T-cell (primary cell): Measurements from ENCODE around the gene INTS6. TPM values are rescaled to one million over a fixed set of nuclear protein-coding genes. Genes with fewer than 3 reads are reported as not detected.
A peak's percentile ranks its signal among the peaks of the same experiment; 100 is the strongest.

ENCODE experiments used
- ATAC-seq, 4 experiments: fragments of 200-7000 bp in 3 of 4; fragments of 150-1000 bp in 1 of 4; cut with Tn5 transposase; replicated peaks in 1 of 4; 1 replicate in 3 of 4; 2 replicates in 1 of 4; pipeline ENCODE4 v1.10.0; 2021; ENCODE audit warnings: moderate library complexity in 3 of 4, mild to moderate bottlenecking in 2 of 4, moderate number of reproducible peaks in 1 of 4
- CTCF ChIA-PET, 2 donors: fragments of 300-600 bp; sonication (Branson Sonifier 250); formaldehyde crosslinking; loops; one replicate each; lab custom pipeline; 2022; ENCODE audit warnings: antibody characterized with exemption in 2 of 2; lab: Charles Lee
- POLR2A ChIA-PET, 2 donors: fragments of 300-600 bp; sonication (Branson Sonifier 250); formaldehyde crosslinking; loops; one replicate each; lab custom pipeline; 2022; ENCODE audit warnings: antibody characterized with exemption in 2 of 2; lab: Charles Lee
- DNase-seq, 35 experiments: peaks; one replicate each; pipeline versions ENCODE4 v3.0.0 to v3.0.0-alpha.2; 2013 to 2023
- H3K27ac ChIP-seq: one replicate; pipeline ENCODE4 v1.5.1; 2013; ENCODE audit warnings: low read length
- H3K27me3 ChIP-seq, 2 experiments: replicated peaks in 1 of 2; 1 replicate in 1 of 2; 2 replicates in 1 of 2; pipeline versions ENCODE4 v1.6.1 to v1.7.0; 2013; ENCODE audit warnings: low read length in 1 of 2, mixed read lengths in 1 of 2; ENCODE audit not compliant: control insufficient read depth in 2 of 2, insufficient read depth in 2 of 2; ENCODE audit errors: extremely low read depth in 1 of 2
- H3K36me3 ChIP-seq, 2 donors: 1 replicate in 1 of 2; 2 replicates in 1 of 2; pipeline versions ENCODE4 v1.6.1 to v1.7.0; 2013; ENCODE audit warnings: low read length in 1 of 2; ENCODE audit not compliant: control insufficient read depth in 2 of 2, insufficient read depth in 1 of 2; ENCODE audit errors: extremely low read depth in 1 of 2
- H3K4me1 ChIP-seq, 2 experiments: 1 replicate in 1 of 2; 2 replicates in 1 of 2; pipeline versions ENCODE4 v1.6.1 to v1.7.0; 2013; ENCODE audit warnings: low read length in 2 of 2, mixed read lengths in 1 of 2; ENCODE audit not compliant: insufficient read depth in 2 of 2, control insufficient read depth in 1 of 2; ENCODE audit errors: extremely low read depth in 1 of 2
- H3K4me3 ChIP-seq, 2 donors: 1 replicate in 1 of 2; 2 replicates in 1 of 2; pipeline versions ENCODE4 v1.5.1 to v1.7.0; 2013; ENCODE audit warnings: mild to moderate bottlenecking in 2 of 2, low read length in 1 of 2, moderate library complexity in 1 of 2; ENCODE audit not compliant: control insufficient read depth in 1 of 2; ENCODE audit errors: extremely low read depth in 1 of 2
- H3K9me3 ChIP-seq: 2 replicates; pipeline ENCODE4 v1.7.0; 2013
- H3K27ac Mint-ChIP-seq, 2 donors: one replicate each; pipeline ENCODE4 v1.8.0; 2020 to 2021; ENCODE audit warnings: mild to moderate bottlenecking in 2 of 2, mixed read lengths in 2 of 2
- H3K27me3 Mint-ChIP-seq, 2 donors: one replicate each; pipeline ENCODE4 v1.8.0; 2021 to 2022; ENCODE audit warnings: mixed read lengths in 2 of 2
- H3K36me3 Mint-ChIP-seq: one replicate; pipeline ENCODE4 v1.8.0; 2021; ENCODE audit warnings: mixed read lengths
- H3K4me1 Mint-ChIP-seq, 3 donors: one replicate each; pipeline ENCODE4 v1.8.0; 2020 to 2022; ENCODE audit warnings: mixed read lengths in 3 of 3, mild to moderate bottlenecking in 1 of 3
- H3K4me3 Mint-ChIP-seq, 3 donors: one replicate each; pipeline ENCODE4 v1.8.0; 2020 to 2022; ENCODE audit warnings: mild to moderate bottlenecking in 3 of 3, mixed read lengths in 3 of 3, moderate library complexity in 3 of 3
- H3K9me3 Mint-ChIP-seq, 3 donors: one replicate each; pipeline ENCODE4 v1.8.0; 2020 to 2022; ENCODE audit warnings: mixed read lengths in 3 of 3
- WGBS: methylation state at CpG from one replicate; pipeline ENCODE4 v1.1.5; 2013; ENCODE audit warnings: missing lambda C conversion rate; ENCODE audit not compliant: insufficient coverage; 5-methylcytosine and 5-hydroxymethylcytosine counted together
- total RNA-seq, 35 experiments: library from RNA in 6 of 35; stranded (reverse) in 6 of 35; fragments of 120-200 nt in 1 of 35; gene quantifications; one replicate each; pipeline versions ENCODE4 v1.2.1 to v1.2.4 and lab custom pipeline; 2013 to 2026

Gene INTS6
- total RNA-seq, 5 donors from 2014 or later (not counting 1 experiment from before 2014, with no cell fraction given): 50.0 to 77.9 (median 58.7) TPM

DNA sequence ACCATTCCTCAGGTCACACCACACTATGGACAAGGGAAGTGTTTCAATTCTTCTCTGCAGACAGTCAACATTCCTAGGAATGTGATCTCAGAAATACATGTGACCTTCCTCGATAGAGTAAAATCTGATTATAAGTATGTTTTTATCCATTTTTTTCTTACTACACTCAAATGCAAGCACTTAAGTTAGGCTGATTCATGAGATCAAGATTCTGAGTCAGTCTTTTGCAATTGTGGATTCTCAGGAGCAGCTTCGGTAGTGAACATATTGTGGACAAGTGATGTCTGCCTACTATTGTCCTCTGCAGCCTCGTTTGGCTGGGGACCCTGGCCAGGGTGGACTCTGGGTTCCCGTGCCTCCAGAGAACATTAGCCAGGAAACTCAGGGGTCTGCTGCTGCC is 110.1 kb downstream of the INTS6 start:
- Mint-ChIP-seq H3K4me3 (no peak overlapping the region), H3K4me1 (no peaks in the 10 kb centered on the region), H3K27ac (no peak overlapping the region), H3K27me3 (no peaks in the 10 kb centered on the region), H3K36me3 (no peaks in the 10 kb centered on the region), H3K9me3 (no peaks in the 10 kb centered on the region)
- POLR2A ChIA-PET: no interaction called here
- Histone ChIP-seq H3K27ac (no peak overlapping the region), H3K36me3 (no peaks in the 10 kb centered on the region), H3K27me3 (no peaks in the 10 kb centered on the region), H3K9me3 (no peaks in the 10 kb centered on the region), H3K4me1 (no peaks in the 10 kb centered on the region), H3K4me3 (no peak overlapping the region)
- no peak for ATAC-seq
- DNase-seq: no peak
- CTCF ChIA-PET: no interaction called here
- 90% methylated on average over 3 of the region's 4 CpGs for WGBS

DNA sequence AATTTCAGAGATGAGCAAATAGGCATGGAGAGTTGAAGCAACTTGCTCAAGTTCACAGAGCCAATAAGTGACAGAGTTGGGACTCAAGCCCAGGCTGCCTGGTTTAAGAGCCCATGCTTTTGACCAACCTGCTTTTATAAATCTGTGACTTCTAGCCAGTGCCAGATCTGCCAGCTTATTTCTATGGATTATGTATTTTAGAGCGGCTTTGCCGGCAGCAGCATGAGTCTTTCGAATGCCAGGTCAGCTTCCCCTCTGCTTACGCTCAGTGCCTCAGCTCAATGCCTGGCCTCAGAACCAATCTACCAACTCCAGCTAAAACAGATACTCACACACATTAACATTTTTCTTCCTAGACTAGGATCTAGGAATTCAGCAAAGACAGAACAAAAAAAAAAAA is 111.0 kb downstream of the INTS6 start:
- no peak overlapping the region for H3K4me3 Mint-ChIP-seq
- WGBS: no CpG with 5 or more reads among the region's 4 CpGs
- H3K27me3 ChIP-seq: peaks cover 0 to 2% of the 10 kb centered on the region in 2 experiments
- no peaks in the 10 kb centered on the region for H3K36me3 Mint-ChIP-seq
- no peaks in the 10 kb centered on the region for H3K27me3 Mint-ChIP-seq
- ATAC-seq: no peak
- POLR2A ChIA-PET: interaction anchor here in 1 of 2 donors (0.6 kb wide), 1 partner anchor 138 kb away, joined by 3 read pairs; no protein-coding TSS in a partner anchor
- no peaks in the 10 kb centered on the region for H3K4me1 ChIP-seq
- no peak for DNase-seq
- H3K4me1 Mint-ChIP-seq: no peaks in the 10 kb centered on the region
- H3K27ac ChIP-seq: no peak overlapping the region
- H3K9me3 ChIP-seq: no peaks in the 10 kb centered on the region
- H3K9me3 Mint-ChIP-seq: no peaks in the 10 kb centered on the region
- H3K27ac Mint-ChIP-seq: no peak overlapping the region
- CTCF ChIA-PET: interaction anchor here in 1 of 2 donors (0.6 to 0.7 kb wide), 3 partner anchors 54 to 1820 kb away, joined by 3 to 7 read pairs (median 6); no protein-coding TSS in a partner anchor
- no peak overlapping the region for H3K4me3 ChIP-seq
- H3K36me3 ChIP-seq: no peaks in the 10 kb centered on the region

- no peak overlapping the region for H3K4me3 Mint-ChIP-seq
- H3K27me3 Mint-ChIP-seq: no peaks in the 10 kb centered on the region
- DNase-seq (no peak), ATAC-seq (no peak)
- H3K36me3 Mint-ChIP-seq: no peaks in the 10 kb centered on the region
- H3K4me1 ChIP-seq: no peaks in the 10 kb centered on the region
- WGBS: 82% methylated on average over 1 of the region's 2 CpGs
- H3K9me3 Mint-ChIP-seq: no peaks in the 10 kb centered on the region
- H3K27ac ChIP-seq: no peak overlapping the region
- peaks cover 0 to 2% of the 10 kb centered on the region in 2 experiments for H3K27me3 ChIP-seq
- no peaks in the 10 kb centered on the region for H3K36me3 ChIP-seq
- CTCF ChIA-PET: interaction anchor here in 1 of 2 donors (0.7 kb wide), 1 partner anchor 53 kb away, joined by 6 read pairs; no protein-coding TSS in a partner anchor
- POLR2A ChIA-PET: interaction anchor here (0.6 kb wide), 2 partner anchors 122 to 139 kb away, joined by 3 to 4 read pairs; no protein-coding TSS in a partner anchor
- no peaks in the 10 kb centered on the region for H3K4me1 Mint-ChIP-seq
- H3K4me3 ChIP-seq: no peak overlapping the region
- H3K27ac Mint-ChIP-seq: no peak overlapping the region
- no peaks in the 10 kb centered on the region for H3K9me3 ChIP-seq
These were observed 111.6 kb downstream of the INTS6 start for GRCh38 chr13:51341232-51341631.

DNA sequence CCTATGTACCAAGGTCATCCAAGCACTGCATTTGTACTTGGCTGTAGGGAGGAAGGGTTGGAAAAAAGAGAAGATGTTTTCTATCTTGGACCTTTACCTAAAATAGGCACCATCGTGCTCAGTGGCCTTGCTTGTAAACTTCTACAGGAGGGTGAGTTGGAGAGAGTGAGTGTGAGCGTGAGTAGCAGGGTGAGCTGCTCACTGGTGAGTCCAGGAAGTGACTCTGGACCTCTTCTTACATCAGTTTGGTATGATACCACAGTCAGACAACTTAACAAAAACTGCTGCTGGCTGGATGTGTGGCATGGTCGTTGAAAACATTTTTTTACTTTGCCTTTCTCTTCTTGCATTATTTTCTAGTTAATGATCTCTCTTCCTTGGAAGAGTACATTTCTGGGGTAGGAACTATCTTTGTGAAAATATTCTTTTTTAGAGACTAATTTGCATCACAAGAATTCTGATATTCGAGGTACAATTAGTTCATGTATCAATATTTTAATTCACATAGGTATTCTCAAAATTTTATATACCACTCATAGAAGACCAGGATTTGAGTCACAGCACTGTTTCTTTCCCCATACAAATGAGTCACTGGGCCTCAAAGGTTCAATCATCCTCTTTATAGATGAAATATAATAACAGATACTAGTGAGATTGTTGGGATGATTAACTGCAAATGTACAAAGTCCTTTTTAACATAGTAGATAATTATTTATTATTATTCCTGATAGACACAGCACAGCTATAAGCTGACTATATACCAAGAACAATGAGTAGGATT is 112.7 kb downstream of the INTS6 start:
- H3K4me3 ChIP-seq: no peak overlapping the region
- Mint-ChIP-seq H3K9me3 (no peaks in the 10 kb centered on the region), H3K4me1 (no peaks in the 10 kb centered on the region), H3K27me3 (no peaks in the 10 kb centered on the region), H3K4me3 (no peak overlapping the region), H3K27ac (no peak overlapping the region), H3K36me3 (no peaks in the 10 kb centered on the region)
- H3K27me3 ChIP-seq: peaks cover 0 to 5% of the 10 kb centered on the region in 2 experiments
- no peaks in the 10 kb centered on the region for H3K4me1 ChIP-seq
- CTCF ChIA-PET: no interaction called here
- no peaks in the 10 kb centered on the region for H3K9me3 ChIP-seq
- no peak overlapping the region for H3K27ac ChIP-seq
- H3K36me3 ChIP-seq: no peaks in the 10 kb centered on the region
- no CpG with 5 or more reads among the region's 4 CpGs for WGBS
- POLR2A ChIA-PET: no interaction called here
- ATAC-seq (no peak), DNase-seq (no peak)

GRCh38 chr13:51339354-51339753 is 113.5 kb downstream of the INTS6 start, which contains the start of gene SERPINE3:
SERPINE3 (plus strand) TSS chr13:51339691; CDS start chr13:51341092, 1,401 bp downstream.
- Mint-ChIP-seq H3K36me3 (no peaks in the 10 kb centered on the region), H3K4me3 (no peak within 1 kb of the TSS), H3K27me3 (no peaks in the 10 kb centered on the region), H3K9me3 (no peaks in the 10 kb centered on the region), H3K4me1 (no peaks in the 10 kb centered on the region), H3K27ac (no peak within 1 kb of the TSS)
- DNase-seq (no peak), ATAC-seq (no peak)
- no peaks in the 10 kb centered on the region for H3K36me3 ChIP-seq
- H3K4me1 ChIP-seq: no peaks in the 10 kb centered on the region
- no peaks in the 10 kb centered on the region for H3K9me3 ChIP-seq
- H3K27me3 ChIP-seq: peaks cover 0 to 5% of the 10 kb centered on the region in 2 experiments
- H3K4me3 ChIP-seq: no peak within 1 kb of the TSS
- no peak within 1 kb of the TSS for H3K27ac ChIP-seq
- WGBS: 88% methylated on average over 11 of the region's 11 CpGs
- ChIA-PET POLR2A (no interaction called here), CTCF (no interaction called here)

DNA sequence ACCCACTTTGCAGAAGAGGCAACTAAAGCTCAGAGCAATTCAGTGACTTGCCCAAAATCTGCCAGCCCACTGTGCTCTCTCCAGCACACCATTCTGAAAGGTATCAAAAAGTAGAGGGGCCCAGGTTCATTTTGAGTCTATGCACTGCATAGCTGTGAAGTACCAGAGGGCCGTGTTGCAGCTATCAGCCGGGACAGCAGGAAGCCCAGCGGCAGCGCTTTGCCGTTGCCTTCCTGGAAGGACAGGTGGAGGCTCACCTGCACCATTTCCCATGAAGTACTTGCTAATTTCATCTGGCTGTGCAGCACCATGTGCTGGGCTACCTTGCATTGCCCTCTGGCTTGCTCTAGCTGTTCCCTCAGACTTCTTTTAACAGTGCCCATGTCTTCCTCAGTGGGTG is 116.1 kb downstream of the INTS6 start:
- ChIA-PET POLR2A (no interaction called here), CTCF (no interaction called here)
- H3K9me3 Mint-ChIP-seq: no peaks in the 10 kb centered on the region
- H3K27ac Mint-ChIP-seq: no peak overlapping the region
- H3K27me3 ChIP-seq: peaks cover 0 to 5% of the 10 kb centered on the region in 2 experiments
- no peak overlapping the region for H3K4me3 Mint-ChIP-seq
- no peaks in the 10 kb centered on the region for H3K9me3 ChIP-seq
- H3K27me3 Mint-ChIP-seq: no peaks in the 10 kb centered on the region
- H3K36me3 ChIP-seq: no peaks in the 10 kb centered on the region
- peaks cover 0 to 11% of the 10 kb centered on the region in 2 experiments for H3K4me1 ChIP-seq
- no peak overlapping the region for H3K4me3 ChIP-seq
- H3K4me1 Mint-ChIP-seq: peaks cover 5 to 8% (median 7%) of the 10 kb centered on the region in 3 donors
- DNase-seq: no peak
- WGBS: 88% methylated on average over 5 of the region's 5 CpGs
- no peaks in the 10 kb centered on the region for H3K36me3 Mint-ChIP-seq
- peak in 1 of 4 experiments; percentile 16 for ATAC-seq
- H3K27ac ChIP-seq: no peak overlapping the region
